D721Med (cell line): Measurements from ENCODE around the gene MAPK6.

Experiments
- DNase-seq: peaks from one replicate; pipeline ENCODE4 v3.0.0; 2011; ENCODE audit warnings: low spot score; ENCODE audit not compliant: insufficient read length
- FAIRE-seq: peaks from 2 replicates; lab custom pipeline; 2011; peaks lifted over from hg19 to GRCh38; lab: Jason Lieb, UNC
- TF ChIP-seq, protein P1 (sequence below): IDR thresholded peaks from 2 replicates; pipeline ENCODE4 v1.5.1; 2012; ENCODE audit warnings: mild to moderate bottlenecking, control low read depth; ENCODE audit not compliant: insufficient read depth; ENCODE audit errors: missing control alignments

Gene MAPK6

DNA sequence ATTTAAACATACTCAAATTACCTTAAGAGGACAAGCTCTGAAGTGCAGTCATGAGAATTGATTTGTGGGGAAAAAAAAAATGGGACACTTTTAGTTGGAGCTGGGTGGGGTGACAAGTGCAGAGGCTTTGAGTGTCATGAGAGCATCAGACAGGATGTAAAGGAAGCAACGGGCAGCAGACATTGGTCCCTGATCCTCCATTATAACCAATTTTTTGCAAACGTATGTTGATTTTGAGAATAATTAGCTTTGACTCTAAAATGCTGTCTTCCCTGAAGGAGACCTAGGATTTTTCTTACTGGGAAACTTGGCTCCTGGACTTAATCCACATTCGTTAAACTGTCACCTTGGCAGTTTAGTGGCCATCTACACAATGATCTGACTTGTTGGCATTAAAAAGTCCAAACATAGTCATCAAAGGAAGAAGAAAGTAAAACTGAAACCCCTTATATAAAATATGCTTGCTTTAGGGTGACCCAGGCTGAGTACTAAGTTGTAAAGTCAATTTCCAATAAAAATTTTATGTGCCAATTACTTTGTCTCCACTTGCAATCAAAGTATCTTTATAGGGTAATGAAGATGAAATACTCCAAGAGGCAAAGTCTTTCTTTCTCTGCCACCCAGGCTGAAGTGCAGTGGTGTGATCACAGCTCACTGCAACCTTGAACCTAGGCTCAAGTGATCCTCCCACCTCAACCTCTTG, 48.0 kb downstream of the MAPK6 start:
- TF ChIP-seq, protein P1, sequence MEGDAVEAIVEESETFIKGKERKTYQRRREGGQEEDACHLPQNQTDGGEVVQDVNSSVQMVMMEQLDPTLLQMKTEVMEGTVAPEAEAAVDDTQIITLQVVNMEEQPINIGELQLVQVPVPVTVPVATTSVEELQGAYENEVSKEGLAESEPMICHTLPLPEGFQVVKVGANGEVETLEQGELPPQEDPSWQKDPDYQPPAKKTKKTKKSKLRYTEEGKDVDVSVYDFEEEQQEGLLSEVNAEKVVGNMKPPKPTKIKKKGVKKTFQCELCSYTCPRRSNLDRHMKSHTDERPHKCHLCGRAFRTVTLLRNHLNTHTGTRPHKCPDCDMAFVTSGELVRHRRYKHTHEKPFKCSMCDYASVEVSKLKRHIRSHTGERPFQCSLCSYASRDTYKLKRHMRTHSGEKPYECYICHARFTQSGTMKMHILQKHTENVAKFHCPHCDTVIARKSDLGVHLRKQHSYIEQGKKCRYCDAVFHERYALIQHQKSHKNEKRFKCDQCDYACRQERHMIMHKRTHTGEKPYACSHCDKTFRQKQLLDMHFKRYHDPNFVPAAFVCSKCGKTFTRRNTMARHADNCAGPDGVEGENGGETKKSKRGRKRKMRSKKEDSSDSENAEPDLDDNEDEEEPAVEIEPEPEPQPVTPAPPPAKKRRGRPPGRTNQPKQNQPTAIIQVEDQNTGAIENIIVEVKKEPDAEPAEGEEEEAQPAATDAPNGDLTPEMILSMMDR, result no peak

GRCh38 chr15:52067545-52067926, 48.5 kb downstream of the MAPK6 start:
- TF ChIP-seq, protein P1, result no peak
- DNase-seq, result no peak
- no peak for FAIRE-seq

More for the DNA sequence above, 48.0 kb downstream of the MAPK6 start:
- no peak for DNase-seq
- FAIRE-seq, result no peak

- no peak for FAIRE-seq
- TF ChIP-seq, protein P1, result no peak
- no peak for DNase-seq
Observed at GRCh38 chr15:52068004-52068615, 49.1 kb downstream of the MAPK6 start.

DNA sequence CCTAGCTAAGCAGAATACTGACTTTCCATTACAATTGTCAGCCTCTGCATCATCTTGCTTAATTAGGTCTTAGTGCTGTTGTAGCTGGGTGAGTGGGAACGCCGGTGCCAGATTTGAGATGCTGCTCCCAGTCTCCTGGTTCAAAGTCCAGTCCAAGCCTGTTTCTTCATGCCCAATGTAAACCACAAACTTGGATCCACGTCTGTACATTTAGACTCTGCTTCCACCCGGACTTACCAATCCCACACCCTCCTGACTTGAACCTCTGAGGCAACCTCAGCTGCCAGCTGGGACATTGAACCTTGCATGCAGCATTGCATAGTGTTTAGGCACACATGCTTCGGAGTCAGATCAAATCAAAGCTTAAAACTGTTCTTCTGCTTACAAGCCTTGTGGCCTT, 50.5 kb downstream of the MAPK6 start:
- TF ChIP-seq, protein P1, result no peak
- FAIRE-seq, result no peak
- no peak for DNase-seq

- no peak for DNase-seq
- TF ChIP-seq, protein P1, result no peak
- FAIRE-seq, result no peak
Observed at GRCh38 chr15:52071570-52071969, 52.6 kb downstream of the MAPK6 start.

DNA sequence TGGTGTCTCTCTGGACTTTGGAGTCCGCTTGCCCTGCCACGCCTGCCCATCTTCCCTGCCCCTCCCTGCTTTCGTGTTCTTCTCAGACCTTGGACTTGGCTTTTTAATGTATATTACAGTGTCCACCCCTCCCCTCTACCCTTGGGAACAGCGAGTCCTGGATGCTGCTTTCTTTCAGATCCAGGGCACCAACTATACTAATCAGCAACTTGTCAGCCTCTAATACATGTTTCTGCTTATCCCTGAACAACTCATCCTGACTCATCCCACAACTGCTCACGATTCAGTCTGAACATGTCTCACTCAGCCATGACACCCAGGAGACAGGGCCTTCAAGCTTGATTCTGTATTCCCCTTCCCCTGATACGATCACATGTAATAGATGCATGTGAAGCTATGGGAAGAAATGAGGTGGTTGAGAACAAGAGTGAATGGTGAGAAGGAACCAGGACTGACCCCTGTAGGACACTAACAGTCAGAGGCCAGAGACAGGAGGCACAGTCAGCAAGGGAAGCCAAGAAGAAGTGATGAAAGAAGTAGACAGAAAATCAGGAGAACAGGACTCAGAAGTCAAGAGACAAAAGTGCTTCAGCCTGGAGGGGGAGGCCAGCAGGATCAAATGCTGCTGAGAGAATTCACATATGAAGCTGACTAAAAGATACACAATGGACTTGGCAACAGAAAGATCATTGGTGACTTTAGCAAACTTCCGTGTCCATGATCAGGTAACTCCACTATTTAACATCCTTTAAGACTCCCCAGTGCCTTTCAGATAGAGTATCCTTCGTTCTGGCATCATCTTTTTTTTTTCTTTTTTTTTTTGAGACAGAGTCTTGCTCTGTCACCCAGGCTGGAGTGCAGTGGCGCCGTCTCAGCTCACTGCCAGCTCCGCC, 58.1 kb downstream of the MAPK6 start:
- TF ChIP-seq, protein P1, result no peak
- no peak for FAIRE-seq
- no peak for DNase-seq
